ENCODE results near the gene CWF19L2. TPM values are rescaled to one million over a fixed set of nuclear protein-coding genes. Genes with fewer than 3 reads are reported as not detected.

Gene CWF19L2
- 3.4 to 4.8 TPM (median 3.8 TPM) in 5 replicates for total RNA-seq (2022; extraction: Qiagen RNA extraction)

DNA sequence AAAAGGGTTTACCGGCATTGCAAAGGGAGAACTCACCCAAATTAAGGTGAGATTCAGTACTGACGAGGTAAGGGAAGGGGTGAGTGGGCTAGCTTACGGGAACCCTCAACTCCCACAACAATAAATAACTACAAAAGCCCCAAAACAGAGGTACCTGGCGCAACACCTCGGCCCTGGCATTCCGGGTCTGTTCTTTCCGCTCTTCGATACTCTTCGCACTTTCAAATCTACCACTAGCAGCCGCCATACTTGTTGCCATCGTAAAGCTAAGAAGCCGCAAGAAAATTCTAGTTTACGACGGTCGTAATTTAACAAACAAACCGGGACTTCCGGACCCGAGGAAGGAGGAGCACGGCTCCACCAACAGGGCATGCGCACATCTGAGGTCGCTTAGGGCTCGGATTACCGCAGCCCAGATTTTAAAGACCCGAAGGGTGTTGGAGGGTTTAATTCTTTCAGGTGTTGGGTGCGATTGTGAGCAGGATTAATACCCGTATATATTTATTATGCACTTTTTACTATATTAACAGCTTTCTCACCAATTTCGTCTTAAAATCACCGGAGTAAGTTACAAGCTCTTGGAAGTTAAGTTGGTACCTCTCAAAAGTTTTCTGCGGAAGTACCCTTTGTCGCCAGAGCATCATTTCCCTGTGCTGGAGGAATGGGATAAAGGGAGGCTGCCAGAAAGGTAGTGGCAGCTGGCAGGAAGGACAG, at the start of gene CWF19L2:
Gene CWF19L2, minus strand, starts transcription at position 268 of the 714 bp plus-strand sequence. Its CDS starts 9 bp downstream, at position 259.

Other genes starting within 250 kb of the CWF19L2 start
- 5.4 to 10.1 TPM (median 6.5 TPM) in 5 replicates for gene ALKBH8, start 107.9 kb upstream of the CWF19L2 start, total RNA-seq (2022; extraction: Qiagen RNA extraction)
- gene ELMOD1, start 133.3 kb upstream of the CWF19L2 start, total RNA-seq (2022; extraction: Qiagen RNA extraction): 0.05 to 0.26 TPM (median 0.20 TPM) in 5 replicates

Measured in A549 treated with Hydrocortisone at 1 μM for 4 hours (cell line).